HG03139 (cell line): ENCODE measurements around the gene CDH22.

Experiments
- ATAC-seq: cut with Tn5 transposase; IDR thresholded peaks from one replicate; pipeline ENCODE4 v1.9.1; 2021; ENCODE audit not compliant: unreplicated experiment

The CDH22 gene

GRCh38 chr20:46174469-46175126, 133.7 kb downstream of the CDH22 start:
- no peak for ATAC-seq

- ATAC-seq = no peak
Observed at GRCh38 chr20:46173652-46174468, 134.4 kb downstream of the CDH22 start.

- no peak for ATAC-seq
Observed at GRCh38 chr20:46172961-46173536, 135.2 kb downstream of the CDH22 start.

GRCh38 chr20:46172455-46172854, 135.8 kb downstream of the CDH22 start:
- ATAC-seq = no peak

- ATAC-seq = no peak
Observed at GRCh38 chr20:46171909-46172308, 136.4 kb downstream of the CDH22 start.

- no peak for ATAC-seq
Observed at GRCh38 chr20:46171476-46171875, 136.8 kb downstream of the CDH22 start.

- no peak for ATAC-seq
Observed at GRCh38 chr20:46169245-46170171, 138.8 kb downstream of the CDH22 start.

GRCh38 chr20:46168438-46168837, 139.9 kb downstream of the CDH22 start:
- ATAC-seq = no peak

GRCh38 chr20:46167080-46167479, 141.2 kb downstream of the CDH22 start:
- ATAC-seq = no peak

- no peak for ATAC-seq
Observed at GRCh38 chr20:46164254-46164653, 144.0 kb downstream of the CDH22 start.

GRCh38 chr20:46161921-46162320, 146.4 kb downstream of the CDH22 start:
- ATAC-seq = no peak

GRCh38 chr20:46160661-46161060, 147.6 kb downstream of the CDH22 start:
- no peak for ATAC-seq

GRCh38 chr20:46159101-46159897, 149.0 kb downstream of the CDH22 start:
- no peak for ATAC-seq

- ATAC-seq = no peak
Observed at GRCh38 chr20:46158476-46158987, 149.8 kb downstream of the CDH22 start.

GRCh38 chr20:46157625-46158024, 150.7 kb downstream of the CDH22 start:
- no peak for ATAC-seq

GRCh38 chr20:46157076-46157592, 151.2 kb downstream of the CDH22 start:
- ATAC-seq = no peak

GRCh38 chr20:46156065-46156464, 152.2 kb downstream of the CDH22 start:
- no peak for ATAC-seq

GRCh38 chr20:46154796-46155195, 153.5 kb downstream of the CDH22 start:
- ATAC-seq = no peak

GRCh38 chr20:46154305-46154704, 154.0 kb downstream of the CDH22 start:
- ATAC-seq = no peak
